ENCODE measurements around the gene KRTAP3-2.

GRCh38 chr17:40952154-40952553, 47.6 kb downstream of the KRTAP3-2 start:
- no peak for TF ChIP-seq EZH2 (IDR thresholded peaks at IDR 0.05; ENCODE audit: borderline replicate concordance, insufficient read depth, low read length, poor library complexity, severe bottlenecking)
- no peak for TF ChIP-seq POLR2AphosphoS5 (IDR thresholded peaks at IDR 0.05)
- no peak for TF ChIP-seq TAF1 (IDR thresholded peaks at IDR 0.05; ENCODE audit: low read depth)
- TF ChIP-seq CTCF (IDR thresholded peaks at IDR 0.05; ENCODE audit: poor library complexity, severe bottlenecking) = no peak
- TF ChIP-seq SMC3 (conservative IDR thresholded peaks at IDR 0.05; ENCODE audit: poor library complexity) = no peak
- TF ChIP-seq RAD21 (conservative IDR thresholded peaks at IDR 0.05) = no peak
